HG03025 (cell line): ENCODE measurements around the gene ALG10B.
"Not testable (repeated sequence)": the region's sequence is repeated elsewhere in the genome, so short reads cannot be mapped to it uniquely, and the experiment has no call there.

Experiments used
- ATAC-seq: cut with Tn5 transposase; IDR thresholded peaks from one replicate; pipeline ENCODE4 v1.9.1; 2021; ENCODE audit warnings: mild to moderate bottlenecking, moderate library complexity; ENCODE audit not compliant: unreplicated experiment, low FRiP score

ALG10B gene, protein sequence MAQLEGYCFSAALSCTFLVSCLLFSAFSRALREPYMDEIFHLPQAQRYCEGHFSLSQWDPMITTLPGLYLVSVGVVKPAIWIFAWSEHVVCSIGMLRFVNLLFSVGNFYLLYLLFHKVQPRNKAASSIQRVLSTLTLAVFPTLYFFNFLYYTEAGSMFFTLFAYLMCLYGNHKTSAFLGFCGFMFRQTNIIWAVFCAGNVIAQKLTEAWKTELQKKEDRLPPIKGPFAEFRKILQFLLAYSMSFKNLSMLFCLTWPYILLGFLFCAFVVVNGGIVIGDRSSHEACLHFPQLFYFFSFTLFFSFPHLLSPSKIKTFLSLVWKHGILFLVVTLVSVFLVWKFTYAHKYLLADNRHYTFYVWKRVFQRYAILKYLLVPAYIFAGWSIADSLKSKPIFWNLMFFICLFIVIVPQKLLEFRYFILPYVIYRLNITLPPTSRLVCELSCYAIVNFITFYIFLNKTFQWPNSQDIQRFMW

GRCh38 chr12:38316391-38317129 is at the start of gene ALG10B:
Gene ALG10B, plus strand, starts transcription at chr12:38316774. Its CDS starts 120 bp downstream, at chr12:38316894.
- peak; percentile 100 for ATAC-seq

GRCh38 chr12:38268612-38269011 is 48.0 kb upstream of the ALG10B start:
- ATAC-seq, result no peak

DNA sequence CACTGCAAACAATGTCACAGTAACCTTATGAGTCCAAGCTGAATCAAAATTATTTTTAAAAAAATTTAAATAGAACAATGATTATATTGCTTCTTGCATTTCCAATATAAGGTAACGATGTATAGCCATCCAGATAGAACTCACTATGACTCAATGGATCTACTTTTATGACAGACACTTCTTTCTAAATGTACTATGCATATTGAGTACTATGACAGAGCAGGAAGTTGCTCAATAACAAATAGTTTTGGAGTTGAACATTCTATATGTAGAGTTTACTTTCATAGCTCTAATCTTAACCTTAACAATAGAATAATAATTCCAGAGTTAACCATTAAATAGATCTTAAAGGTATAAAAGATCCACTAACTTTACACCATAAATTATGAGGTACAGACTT is 46.7 kb upstream of the ALG10B start:
- no peak for ATAC-seq

DNA sequence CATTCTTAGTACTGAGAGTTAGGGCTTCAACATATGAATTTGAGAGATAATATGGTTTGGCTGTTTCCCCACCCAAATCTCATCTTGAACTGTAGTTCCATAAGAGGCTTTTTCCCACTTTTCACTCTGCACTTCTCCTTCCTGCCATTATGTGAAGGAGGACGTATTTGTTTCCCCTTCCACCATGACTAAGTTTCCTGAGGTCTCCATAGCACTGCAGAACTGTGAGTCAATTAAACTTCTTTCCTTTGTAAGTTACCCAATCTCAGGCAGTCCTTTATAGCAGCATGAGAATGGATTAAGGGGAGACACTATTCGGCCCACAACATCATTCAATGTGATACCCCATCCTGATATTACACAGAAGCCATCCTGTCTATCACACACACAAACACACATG is 36.8 kb upstream of the ALG10B start:
- ATAC-seq, result no peak

- no peak for ATAC-seq
Observed at GRCh38 chr12:38282886-38283285, 33.7 kb upstream of the ALG10B start.

GRCh38 chr12:38289396-38289795 is 27.2 kb upstream of the ALG10B start:
- no peak for ATAC-seq

GRCh38 chr12:38291160-38291559 is 25.4 kb upstream of the ALG10B start:
- no peak for ATAC-seq

- not testable (repeated sequence) for ATAC-seq
Observed at GRCh38 chr12:38302972-38303371, 13.6 kb upstream of the ALG10B start.

DNA sequence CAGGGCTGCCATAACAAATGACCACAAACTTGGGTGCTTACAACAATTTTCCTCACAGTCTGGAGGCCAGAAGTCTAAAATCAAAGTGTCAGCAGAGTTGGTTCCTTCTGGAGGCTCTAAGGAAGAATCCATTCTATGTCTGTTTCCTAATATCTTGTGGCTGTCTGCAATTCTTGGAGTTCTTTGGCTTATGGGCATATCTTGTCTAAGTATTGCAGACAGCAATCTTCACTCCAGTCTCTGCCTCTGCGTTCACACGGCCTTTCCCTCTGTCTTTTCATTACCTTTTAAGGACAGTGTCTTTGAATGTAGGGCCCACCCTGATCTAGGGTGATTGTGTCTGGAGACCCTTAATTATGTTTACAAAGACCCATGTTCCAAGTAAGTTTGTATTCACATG is 5.4 kb downstream of the ALG10B start:
- not testable (repeated sequence) for ATAC-seq

GRCh38 chr12:38324912-38325311 is 8.3 kb downstream of the ALG10B start:
- no peak for ATAC-seq

DNA sequence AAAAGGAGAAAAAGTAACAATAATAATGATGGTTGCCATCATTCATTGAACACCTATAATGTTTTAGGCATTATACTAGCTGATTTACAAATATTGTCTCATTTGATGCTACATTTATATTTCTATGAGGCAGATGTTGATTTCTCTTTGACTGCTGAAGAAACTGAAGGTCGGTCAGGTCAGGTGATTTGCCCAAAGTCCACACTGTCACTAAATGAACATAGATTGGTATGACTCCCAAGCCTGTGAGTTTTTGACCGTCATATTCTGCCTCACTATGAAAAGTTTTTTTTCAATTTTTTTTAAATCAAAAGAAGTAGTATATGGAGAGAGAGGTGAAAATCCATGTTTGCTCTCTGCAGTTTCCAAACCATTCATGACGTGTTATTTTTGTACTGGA is 10.8 kb downstream of the ALG10B start:
- no peak for ATAC-seq

- ATAC-seq, result no peak
Observed at GRCh38 chr12:38328306-38328895, 11.8 kb downstream of the ALG10B start.

GRCh38 chr12:38330414-38330813 is 13.8 kb downstream of the ALG10B start:
- not testable (repeated sequence) for ATAC-seq

DNA sequence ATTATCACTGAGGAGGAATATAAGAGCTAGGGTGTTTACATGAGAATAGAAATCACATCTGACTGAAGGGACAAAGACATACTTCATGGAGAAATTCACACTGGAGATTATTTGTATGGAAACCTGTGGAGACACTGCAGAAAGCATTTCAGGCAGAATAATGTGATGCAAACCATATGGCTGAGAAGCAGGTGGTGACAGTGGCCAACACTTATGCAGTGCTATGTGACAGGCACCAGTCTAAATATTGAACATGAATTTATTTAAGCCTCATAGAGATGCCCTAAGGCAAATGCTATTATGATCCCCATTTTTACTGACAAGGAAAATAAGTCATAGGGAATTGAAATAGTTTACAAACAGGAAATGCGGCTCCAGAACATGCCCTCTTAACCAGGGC is 16.2 kb downstream of the ALG10B start:
- no peak for ATAC-seq

DNA sequence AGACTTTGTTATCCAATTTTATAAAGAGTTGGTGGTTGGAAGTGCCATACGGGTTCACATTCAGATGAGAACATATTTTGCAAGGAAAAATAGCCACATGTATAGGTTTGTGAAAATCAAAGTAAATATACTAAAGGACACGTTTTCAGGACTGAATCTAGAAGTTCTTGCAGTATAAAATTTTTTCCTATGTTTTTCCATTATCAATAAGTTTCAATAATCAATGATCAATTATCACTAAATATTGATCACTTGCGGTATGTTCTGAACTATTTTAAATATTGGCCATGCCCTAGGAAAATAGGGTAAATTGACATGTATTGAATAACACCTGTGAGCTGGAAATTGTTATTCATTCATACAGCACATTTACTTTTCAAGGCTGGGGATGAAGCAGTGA is 25.9 kb downstream of the ALG10B start:
- no peak for ATAC-seq

GRCh38 chr12:38343256-38343655 is 26.7 kb downstream of the ALG10B start:
- ATAC-seq, result not testable (repeated sequence)

DNA sequence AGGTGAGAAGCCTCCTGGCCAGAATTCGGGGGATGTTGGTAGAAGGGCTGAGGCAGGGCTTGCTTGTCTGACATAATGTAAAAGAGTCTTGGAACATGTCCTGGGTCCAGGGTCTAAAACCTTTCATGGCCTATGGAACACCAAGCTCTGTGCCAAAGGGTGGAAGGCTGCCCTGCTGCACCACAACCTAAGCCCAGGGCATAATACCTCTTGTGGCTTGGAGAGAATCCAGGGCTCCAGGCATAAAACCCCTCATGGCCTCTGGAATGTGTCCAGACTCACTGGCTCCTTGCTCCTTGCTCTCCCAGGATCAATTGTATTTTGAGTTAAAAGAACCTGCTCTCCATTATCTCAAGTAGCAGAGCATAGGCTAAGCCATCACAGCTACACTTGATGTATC is 27.3 kb downstream of the ALG10B start:
- not testable (repeated sequence) for ATAC-seq

GRCh38 chr12:38350342-38351174 is 34.0 kb downstream of the ALG10B start:
- ATAC-seq, result peak; percentile 100

DNA sequence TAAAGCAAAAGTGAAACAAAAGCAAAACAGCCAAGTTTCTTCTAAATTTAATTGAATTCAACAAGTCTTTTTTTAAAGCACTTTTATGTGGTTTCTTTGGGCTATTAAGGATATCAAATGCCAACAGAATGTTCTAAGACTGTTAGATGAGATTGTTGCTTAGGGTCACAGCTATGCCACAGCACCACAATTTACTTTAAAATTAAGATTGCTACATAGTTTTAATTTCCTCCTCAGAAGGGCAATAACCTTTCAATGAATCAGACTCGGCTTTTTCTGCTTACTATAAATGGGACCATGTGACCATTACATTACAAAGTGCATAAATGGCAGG is 34.6 kb downstream of the ALG10B start:
- not testable (repeated sequence) for ATAC-seq

DNA sequence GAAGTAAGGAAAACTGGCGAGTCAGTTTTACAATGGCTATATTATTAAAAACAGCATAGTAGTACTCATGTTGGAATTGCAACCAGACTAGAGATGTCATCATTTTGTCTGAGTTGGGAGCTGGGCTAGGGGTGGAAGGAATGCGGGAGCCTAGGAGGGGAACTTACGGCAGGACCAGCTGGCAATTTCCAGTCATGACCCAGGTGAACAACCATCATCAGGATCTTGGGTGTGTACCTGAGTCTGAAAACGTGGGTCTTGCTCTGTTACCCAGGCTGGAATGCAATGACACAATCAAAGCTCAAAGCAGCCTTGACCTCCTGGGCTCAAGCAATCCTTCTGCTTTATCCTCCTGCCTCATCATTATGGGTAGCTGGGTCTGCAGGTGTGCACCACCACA is 50.9 kb downstream of the ALG10B start:
- ATAC-seq, result no peak
